A673 (cell line): ENCODE data around the gene RALGPS1. TPM values are rescaled to one million over a fixed set of nuclear protein-coding genes. Genes with fewer than 3 reads are reported as not detected.

Experiments
- BruUV-seq: library from RNA; stranded (reverse); fragments of 400-500 nt; replicated peaks from 2 replicates; lab custom pipeline; 2021; lab: Mats Ljungman, UMichigan
- CTCF ChIA-PET: fragments of 300-600 bp; sonication (Branson Sonifier 250); formaldehyde crosslinking; loops from one replicate; lab custom pipeline; 2022; ENCODE audit warnings: antibody characterized with exemption; lab: Charles Lee
- POLR2A ChIA-PET: fragments of 300-600 bp; sonication (Branson Sonifier 250); formaldehyde crosslinking; loops from one replicate; lab custom pipeline; 2022; ENCODE audit warnings: antibody characterized with exemption; ENCODE audit not compliant: low non-redundant PET; lab: Charles Lee
- DNase-seq: peaks from one replicate; pipeline ENCODE4 v3.0.0-alpha.2; 2015; ENCODE audit warnings: low spot score
- H3K27ac ChIP-seq: fragments of 200-600 bp; sonication (generic); 2 replicates; pipeline ENCODE4 v1.5.1; 2016; ENCODE audit warnings: mixed run types, low read depth, mild to moderate bottlenecking, mixed read lengths, antibody characterized with exemption, low read length; ENCODE audit not compliant: poor library complexity, severe bottlenecking
- H3K27me3 ChIP-seq: fragments of 200-600 bp; sonication (generic); replicated peaks from 2 replicates; pipeline ENCODE4 v1.6.1; 2017; ENCODE audit warnings: mixed run types, low read depth, mild to moderate bottlenecking, mixed read lengths, antibody characterized with exemption, low read length; ENCODE audit not compliant: insufficient read depth, poor library complexity
- H3K36me3 ChIP-seq: fragments of 200-600 bp; sonication (generic); 2 replicates; pipeline ENCODE4 v1.6.1; 2016; ENCODE audit warnings: mixed run types, mild to moderate bottlenecking, mixed read lengths, antibody characterized with exemption, low read length; ENCODE audit not compliant: insufficient read depth, poor library complexity, severe bottlenecking
- H3K4me1 ChIP-seq: fragments of 200-600 bp; sonication (generic); 2 replicates; pipeline ENCODE4 v1.6.1; 2017; ENCODE audit warnings: mixed run types, mild to moderate bottlenecking, mixed read lengths, antibody characterized with exemption, low read length; ENCODE audit not compliant: insufficient read depth, poor library complexity, severe bottlenecking
- H3K4me3 ChIP-seq: fragments of 200-600 bp; sonication (generic); 2 replicates; pipeline ENCODE4 v1.5.1; 2016; ENCODE audit warnings: low read depth, mixed run types, mild to moderate bottlenecking, mixed read lengths, low read length; ENCODE audit not compliant: poor library complexity, severe bottlenecking
- H3K9me3 ChIP-seq: fragments of 200-600 bp; sonication (generic); 2 replicates; pipeline ENCODE4 v1.6.1; 2016; ENCODE audit warnings: mixed run types, low read depth, mild to moderate bottlenecking, mixed read lengths, antibody characterized with exemption, low read length; ENCODE audit not compliant: poor library complexity, severe bottlenecking
- CTCF ChIP-seq: fragments of 300-800, 200-600 bp; sonication (generic); conservative IDR thresholded peaks from 2 replicates; pipeline ENCODE4 v1.5.1; 2017; ENCODE audit warnings: low read depth, mild to moderate bottlenecking, antibody characterized with exemption, low read length, moderate library complexity, mixed read lengths
- EZH2 ChIP-seq: fragments of 200-600 bp; sonication (generic); IDR thresholded peaks from 2 replicates; pipeline ENCODE4 v1.6.1; 2017; ENCODE audit warnings: borderline replicate concordance, low read depth, mild to moderate bottlenecking, mixed read lengths, antibody characterized with exemption, low read length; ENCODE audit not compliant: poor library complexity, severe bottlenecking
- intact Hi-C: fragments of 100-400 bp; cut with micrococcal nuclease; formaldehyde crosslinking; loops from one replicate; pipeline ENCODE4 v1.10.0; 2022; ENCODE audit not compliant: unreplicated experiment
- total RNA-seq: library from RNA; stranded (reverse); gene quantifications from 2 replicates; pipeline ENCODE4 v1.2.3, GENCODE V29; 2021

Gene RALGPS1
- total RNA-seq, 1 experiment from 2014 or later = 3.9 TPM

GRCh38 chr9:127210851-127211730 lies 296.5 kb downstream of the RALGPS1 start:
- Histone ChIP-seq H3K4me1 (peaks cover 11% of the 10 kb centered on the region), H3K27me3 (no peaks in the 10 kb centered on the region), H3K4me3 (no peak overlapping the region), H3K36me3 (no peaks in the 10 kb centered on the region), H3K27ac (no peak overlapping the region), H3K9me3 (no peaks in the 10 kb centered on the region)
- no TSS peak for BruUV-seq
- no peak for DNase-seq
- intact Hi-C loops = loop anchor here (5.0 kb wide), 2 partner anchors 186 to 711 kb away; partner anchors contain the start of gene SLC2A8
- CTCF ChIA-PET = interaction anchor here (0.6 to 1.0 kb wide), 2 partner anchors 183 to 271 kb away, joined by 4 to 6 read pairs; no protein-coding TSS in a partner anchor
- POLR2A ChIA-PET = no interaction called here
- TF ChIP-seq EZH2 = no peak
- TF ChIP-seq CTCF = no peak

- DNase-seq = no peak
- intact Hi-C loops = loop anchor here (5.0 kb wide), 2 partner anchors 185 to 710 kb away; partner anchors contain the start of gene SLC2A8
- ChIA-PET CTCF (interaction anchor here (1.0 kb wide), 1 partner anchor 271 kb away, joined by 4 read pairs; no protein-coding TSS in a partner anchor), POLR2A (no interaction called here)
- no peak for TF ChIP-seq EZH2
- TF ChIP-seq CTCF = no peak
- Histone ChIP-seq H3K9me3 (no peaks in the 10 kb centered on the region), H3K4me3 (no peak overlapping the region), H3K4me1 (peaks cover 11% of the 10 kb centered on the region), H3K36me3 (no peaks in the 10 kb centered on the region), H3K27ac (no peak overlapping the region), H3K27me3 (no peaks in the 10 kb centered on the region)
- BruUV-seq = no TSS peak
These were observed 297.4 kb downstream of the RALGPS1 start for GRCh38 chr9:127211983-127212382.

GRCh38 chr9:127212453-127212852 lies 297.9 kb downstream of the RALGPS1 start:
- intact Hi-C loops = loop anchor here (5.0 kb wide), 2 partner anchors 185 to 710 kb away; partner anchors contain the start of gene SLC2A8
- TF ChIP-seq CTCF (no peak), EZH2 (no peak)
- H3K36me3 ChIP-seq = no peaks in the 10 kb centered on the region
- H3K27ac ChIP-seq = no peak overlapping the region
- no peak for DNase-seq
- H3K4me3 ChIP-seq = no peak overlapping the region
- CTCF ChIA-PET = no interaction called here
- H3K27me3 ChIP-seq = no peaks in the 10 kb centered on the region
- no peaks in the 10 kb centered on the region for H3K9me3 ChIP-seq
- H3K4me1 ChIP-seq = peaks cover 11% of the 10 kb centered on the region
- no TSS peak for BruUV-seq
- POLR2A ChIA-PET = no interaction called here
